Middle frontal gyrus (tissue), 1 donor: ENCODE results near the gene FCER1G.

Experiments
- DNase-seq: peaks from one replicate; pipeline ENCODE4 v3.0.0-alpha.2; 2015; ENCODE audit warnings: low spot score; ENCODE audit errors: extremely low spot score

The FCER1G gene

DNA sequence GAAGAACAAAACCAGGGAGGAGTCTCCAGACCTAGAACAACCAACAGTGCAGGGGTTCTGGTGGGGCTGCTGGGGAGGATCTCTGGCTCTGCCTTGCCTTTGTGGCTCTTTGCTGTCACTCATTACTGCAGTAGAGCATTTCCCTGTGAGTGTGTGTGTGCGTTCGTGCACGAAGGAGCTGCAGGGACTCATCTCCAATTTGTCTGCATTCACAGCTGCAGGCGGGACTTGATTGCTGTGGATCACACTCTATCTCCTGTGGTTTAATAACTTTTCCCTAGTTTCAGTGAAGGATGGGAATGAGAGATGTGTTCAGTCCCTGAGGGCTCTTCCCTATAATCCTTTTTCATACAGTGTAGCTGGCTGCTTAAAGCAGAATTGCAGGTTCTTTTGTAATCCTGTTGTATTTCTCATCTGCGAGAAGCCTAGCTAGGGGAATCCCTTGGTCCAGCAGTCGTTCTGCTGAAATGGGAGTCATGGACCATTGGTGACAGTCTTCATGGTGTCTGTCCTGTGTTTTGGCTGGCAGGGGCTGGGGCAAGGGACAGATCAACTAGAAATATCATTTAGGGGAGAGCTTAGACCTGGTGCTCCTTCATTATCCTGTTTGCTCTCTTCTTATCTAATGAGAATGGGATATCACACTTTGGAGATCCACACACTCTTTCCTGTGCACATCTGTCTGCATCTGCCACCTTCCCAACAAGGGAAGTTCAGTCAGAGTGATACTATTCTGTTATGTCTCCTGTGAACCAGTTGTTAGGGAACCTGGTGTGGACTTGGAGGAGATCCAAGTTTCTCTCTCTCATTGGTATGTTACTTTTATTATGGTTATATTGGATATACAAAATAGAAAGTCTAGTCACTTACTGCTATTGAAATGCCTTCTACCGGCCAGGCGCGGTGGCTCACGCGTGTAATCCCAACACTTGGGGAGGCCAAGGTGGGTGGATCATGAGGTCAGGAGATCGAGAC is 46.5 kb downstream of the FCER1G start:
- DNase-seq: no peak

DNA sequence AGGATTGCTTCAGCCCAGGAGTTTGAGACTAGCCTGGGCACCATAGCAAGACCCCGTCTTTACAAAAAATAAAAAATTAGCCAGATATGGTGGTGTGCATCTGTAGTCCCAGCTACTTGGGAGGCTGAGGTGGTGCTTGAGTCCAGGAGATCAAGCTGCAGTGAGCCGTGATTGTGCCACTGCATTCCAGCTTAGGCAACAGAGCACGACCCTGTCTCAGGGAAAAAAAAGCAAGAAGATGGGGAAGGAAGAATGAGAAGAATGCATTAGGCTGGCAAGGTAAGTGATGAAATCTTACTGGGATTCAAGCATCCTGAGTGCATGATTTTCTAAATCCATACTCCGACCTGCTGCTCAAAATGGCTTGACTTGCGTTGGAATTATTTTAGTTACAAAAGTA is 50.2 kb downstream of the FCER1G start:
- DNase-seq: no peak

- no peak for DNase-seq
Measured at GRCh38 chr1:161266202-161266601, 51.1 kb downstream of the FCER1G start.

- no peak for DNase-seq
Measured at GRCh38 chr1:161266836-161267235, 51.7 kb downstream of the FCER1G start.

DNA sequence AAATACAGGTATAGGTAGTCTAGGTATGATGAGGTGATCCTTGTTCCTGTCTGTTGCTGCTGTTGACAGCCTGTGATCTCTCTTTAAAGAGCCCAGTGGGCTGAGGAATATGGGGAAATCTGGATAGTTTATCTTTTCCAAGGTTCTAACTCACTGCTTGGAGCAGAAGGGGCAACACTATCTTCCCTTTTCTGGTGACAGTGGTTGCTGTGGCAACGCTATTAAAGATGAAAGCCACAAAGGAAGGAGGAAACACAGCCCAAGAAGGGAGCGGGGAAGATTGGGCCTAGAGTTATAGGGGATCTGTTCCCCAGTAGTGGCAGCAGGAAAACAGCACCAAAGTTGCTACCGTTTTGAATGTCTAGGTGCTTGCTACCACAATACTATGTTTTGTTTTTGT is 52.2 kb downstream of the FCER1G start:
- no peak for DNase-seq
